Measurements from ENCODE around the gene AP1G2. TPM values are rescaled to one million over a fixed set of nuclear protein-coding genes. Genes with fewer than 3 reads are reported as not detected.

AP1G2 gene
- total and polyA plus RNA-seq, 5 donors from 2014 or later = 56.1 to 329 (median 84.4) TPM

Other genes with a start within 250 kb of the AP1G2 start
- 188 TPM for gene PABPN1, start 246.3 kb downstream of the AP1G2 start, total RNA-seq
- 100 to 1,000 TPM in 1 of 4 donors, 10 to 100 TPM in 3; 78.8 to 102 (median 89.3) TPM for gene PABPN1, start 246.3 kb downstream of the AP1G2 start, polyA plus RNA-seq
- 3.2 TPM for gene SLC22A17, start 214.9 kb downstream of the AP1G2 start, total RNA-seq
- 1 to 10 TPM in 3 of 4 donors, under 1 TPM in 1; 0.94 to 3.2 (median 2.1) TPM for gene SLC22A17, start 214.9 kb downstream of the AP1G2 start, polyA plus RNA-seq
- gene EFS, start 202.6 kb downstream of the AP1G2 start, total RNA-seq = not detected
- not detected for gene EFS, start 202.6 kb downstream of the AP1G2 start, polyA plus RNA-seq
- not detected for gene IL25, start 195.0 kb downstream of the AP1G2 start, total RNA-seq
- not detected for gene IL25, start 195.0 kb downstream of the AP1G2 start, polyA plus RNA-seq
- gene CMTM5, start 190.7 kb downstream of the AP1G2 start, total RNA-seq = 2.8 TPM
- not detected for gene CMTM5, start 190.7 kb downstream of the AP1G2 start, polyA plus RNA-seq
- not detected for gene MYH6, start 159.5 kb downstream of the AP1G2 start, total RNA-seq
- not detected for gene MYH6, start 159.5 kb downstream of the AP1G2 start, polyA plus RNA-seq
- not detected for gene MYH7, start 132.1 kb downstream of the AP1G2 start, total RNA-seq
- not detected for gene MYH7, start 132.1 kb downstream of the AP1G2 start, polyA plus RNA-seq
- 102 TPM for gene NGDN, start 98.1 kb downstream of the AP1G2 start, total RNA-seq
- 10 to 100 TPM; 77.1 to 90.8 (median 84.8) TPM for gene NGDN, start 98.1 kb downstream of the AP1G2 start, polyA plus RNA-seq
- 0.42 TPM for gene ZFHX2, start 16.0 kb downstream of the AP1G2 start, total RNA-seq
- gene ZFHX2, start 16.0 kb downstream of the AP1G2 start, polyA plus RNA-seq = not detected
- gene THTPA, start 11.5 kb downstream of the AP1G2 start, total RNA-seq = 7.6 TPM
- 10 to 100 TPM in 3 of 4 donors, 1 to 10 TPM in 1; 7.5 to 14.6 (median 12.4) TPM for gene THTPA, start 11.5 kb downstream of the AP1G2 start, polyA plus RNA-seq
- gene JPH4, start 11.0 kb upstream of the AP1G2 start, total RNA-seq = not detected
- gene JPH4, start 11.0 kb upstream of the AP1G2 start, polyA plus RNA-seq = under 1 TPM in 1 of 4 donors, not detected in 3; 0.14 TPM
- not detected for gene DHRS2, start 68.6 kb upstream of the AP1G2 start, total RNA-seq
- gene DHRS2, start 68.6 kb upstream of the AP1G2 start, polyA plus RNA-seq = under 1 TPM in 1 of 4 donors, not detected in 3; 0.25 TPM

Data from CD4-positive, CD25-positive, alpha-beta regulatory T cell (primary cell).